GM21360 (cell line): ENCODE data around the gene MITD1.
"Not testable (repeated sequence)": the region's sequence is repeated elsewhere in the genome, so short reads cannot be mapped to it uniquely, and the experiment has no call there.

Source experiments
- ATAC-seq: cut with Tn5 transposase; IDR thresholded peaks from one replicate; pipeline ENCODE4 v1.9.1; 2021; ENCODE audit warnings: mild to moderate bottlenecking, moderate library complexity; ENCODE audit not compliant: unreplicated experiment

Gene MITD1

DNA sequence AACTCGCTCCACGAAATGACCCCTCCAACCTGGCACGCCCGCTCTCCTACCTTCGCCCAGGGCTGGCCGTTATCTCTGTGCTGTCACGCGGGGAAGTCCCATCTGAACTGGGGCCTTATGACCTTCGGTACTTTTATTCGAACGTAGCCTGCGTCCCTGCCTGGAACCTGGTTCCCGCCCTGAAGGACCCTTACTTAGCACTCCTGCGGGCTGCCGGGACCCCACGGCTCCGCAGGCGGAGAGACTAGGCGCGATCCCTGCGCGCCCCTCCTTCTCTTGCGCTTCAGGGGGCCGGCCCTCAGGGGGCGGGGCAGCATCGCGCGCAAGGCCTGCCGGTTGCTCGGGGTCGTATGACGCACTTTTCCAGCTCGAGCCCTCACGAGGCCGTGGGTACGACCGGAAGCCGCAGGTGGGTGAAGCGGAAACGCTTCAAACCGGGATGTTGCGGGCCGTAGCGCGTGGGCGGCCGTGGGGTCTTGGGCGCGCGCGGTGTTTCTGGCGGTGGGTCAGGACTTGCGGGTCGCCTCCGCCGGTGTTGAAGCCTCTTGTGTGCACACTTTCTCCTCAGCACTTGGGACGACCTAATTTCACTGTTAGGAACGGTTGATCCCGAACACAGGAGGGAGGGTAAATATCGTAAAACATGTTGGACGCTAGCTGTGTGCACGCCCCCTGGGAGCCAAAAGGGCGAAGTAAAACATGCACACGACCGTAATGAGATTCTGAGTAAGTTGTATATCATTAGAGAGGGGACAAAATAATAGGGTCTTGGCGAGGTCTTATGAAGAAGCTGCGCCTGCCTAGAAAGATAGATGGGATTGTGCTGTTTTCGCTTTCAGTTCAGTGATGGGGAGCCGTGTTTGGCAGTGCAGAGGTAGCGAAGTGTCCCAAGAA is 26.0 kb downstream of the MITD1 start, which contains the start of the genes LIPT1 and TSGA10:
LIPT1 (plus strand) TSS at position 325 of the 894 bp plus-strand sequence. CDS start 6,991 bp downstream, outside the sequence.
TSGA10 (minus strand) TSS at position 300 of the 894 bp plus-strand sequence. CDS start 45,503 bp downstream, outside the sequence.
- peak; percentile 93 for ATAC-seq

DNA sequence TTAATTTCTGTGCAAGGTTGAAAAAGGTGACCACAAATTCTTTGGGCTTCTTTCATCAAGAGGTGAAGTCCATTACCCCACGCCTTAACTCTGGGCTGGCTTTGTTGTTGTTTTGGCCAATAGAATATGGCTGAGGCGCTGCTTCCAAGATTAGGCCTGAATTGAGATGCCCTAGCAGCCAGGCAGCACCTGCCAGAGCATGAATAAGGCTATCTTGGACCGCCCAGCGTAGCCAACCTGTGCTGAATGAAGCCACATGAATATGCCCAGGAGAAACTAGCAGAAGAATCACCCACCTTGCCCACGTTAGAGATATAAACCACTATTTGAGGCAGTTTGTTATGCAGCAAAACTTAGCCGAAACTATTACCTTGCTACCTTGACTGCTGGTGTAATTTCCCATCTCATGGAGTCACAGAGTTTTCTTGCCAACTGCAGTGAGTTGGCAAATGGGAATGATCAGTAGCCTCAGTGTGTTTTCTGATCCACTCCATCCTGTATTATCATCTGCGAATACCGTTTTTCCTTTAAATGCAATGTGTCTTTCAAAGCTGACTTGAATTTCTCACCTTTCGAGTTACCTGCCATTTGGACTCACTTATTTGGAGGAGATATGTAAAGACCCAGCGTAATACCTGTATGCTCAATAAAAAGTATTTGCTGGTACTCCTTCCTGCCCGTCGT is 26.8 kb downstream of the MITD1 start:
- no peak for ATAC-seq

DNA sequence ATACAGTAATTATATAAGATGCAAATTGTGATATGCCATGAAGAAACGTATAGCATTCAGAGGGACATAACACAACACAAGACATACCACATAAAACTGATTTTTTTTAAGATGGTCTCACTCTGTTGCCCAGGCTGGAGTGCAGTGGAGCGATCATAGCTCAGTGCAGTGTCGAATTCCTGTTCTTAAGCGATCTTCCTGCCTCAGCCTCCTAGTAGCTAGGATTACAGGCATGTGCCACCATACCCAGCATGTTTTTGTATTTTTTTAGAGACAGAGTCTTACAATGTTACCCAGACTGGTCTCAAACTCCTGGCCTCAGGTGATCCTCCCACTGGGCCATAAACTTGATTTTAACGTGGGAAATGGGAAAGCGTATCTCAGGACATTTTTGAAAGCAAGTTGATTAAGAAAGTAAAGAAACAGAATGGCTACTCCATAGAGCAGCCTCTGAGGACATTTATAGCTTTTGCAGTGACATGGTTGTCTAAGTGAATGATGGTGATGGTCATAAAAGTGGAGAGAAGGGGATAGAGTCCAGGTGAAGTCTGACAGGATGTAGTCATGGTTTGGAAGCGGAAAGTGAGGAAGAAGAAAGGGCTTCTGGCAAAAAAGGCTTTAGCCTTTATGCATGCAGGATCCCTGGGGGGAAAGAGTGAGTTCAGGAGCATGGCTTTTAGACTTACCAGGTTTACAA is 28.5 kb downstream of the MITD1 start:
- no peak for ATAC-seq

DNA sequence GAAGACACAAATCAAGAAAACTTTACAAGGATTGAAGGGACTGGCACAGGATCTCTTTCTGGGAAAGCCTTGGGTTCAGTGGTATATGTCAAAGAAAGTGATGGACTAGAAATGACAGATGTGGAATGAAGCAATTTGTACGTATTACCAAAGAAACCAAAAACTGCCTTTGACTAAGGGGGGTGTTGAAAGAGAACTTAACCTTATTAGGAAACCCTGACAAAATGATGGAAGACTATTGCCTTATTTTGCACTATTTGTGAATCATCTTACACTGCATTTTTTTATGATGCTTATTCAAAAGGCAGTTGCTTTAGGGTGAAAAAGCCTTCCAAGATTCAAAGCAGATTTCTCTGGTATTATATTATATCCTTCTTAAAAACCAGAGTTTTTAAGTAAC is 30.2 kb downstream of the MITD1 start:
- no peak for ATAC-seq

DNA sequence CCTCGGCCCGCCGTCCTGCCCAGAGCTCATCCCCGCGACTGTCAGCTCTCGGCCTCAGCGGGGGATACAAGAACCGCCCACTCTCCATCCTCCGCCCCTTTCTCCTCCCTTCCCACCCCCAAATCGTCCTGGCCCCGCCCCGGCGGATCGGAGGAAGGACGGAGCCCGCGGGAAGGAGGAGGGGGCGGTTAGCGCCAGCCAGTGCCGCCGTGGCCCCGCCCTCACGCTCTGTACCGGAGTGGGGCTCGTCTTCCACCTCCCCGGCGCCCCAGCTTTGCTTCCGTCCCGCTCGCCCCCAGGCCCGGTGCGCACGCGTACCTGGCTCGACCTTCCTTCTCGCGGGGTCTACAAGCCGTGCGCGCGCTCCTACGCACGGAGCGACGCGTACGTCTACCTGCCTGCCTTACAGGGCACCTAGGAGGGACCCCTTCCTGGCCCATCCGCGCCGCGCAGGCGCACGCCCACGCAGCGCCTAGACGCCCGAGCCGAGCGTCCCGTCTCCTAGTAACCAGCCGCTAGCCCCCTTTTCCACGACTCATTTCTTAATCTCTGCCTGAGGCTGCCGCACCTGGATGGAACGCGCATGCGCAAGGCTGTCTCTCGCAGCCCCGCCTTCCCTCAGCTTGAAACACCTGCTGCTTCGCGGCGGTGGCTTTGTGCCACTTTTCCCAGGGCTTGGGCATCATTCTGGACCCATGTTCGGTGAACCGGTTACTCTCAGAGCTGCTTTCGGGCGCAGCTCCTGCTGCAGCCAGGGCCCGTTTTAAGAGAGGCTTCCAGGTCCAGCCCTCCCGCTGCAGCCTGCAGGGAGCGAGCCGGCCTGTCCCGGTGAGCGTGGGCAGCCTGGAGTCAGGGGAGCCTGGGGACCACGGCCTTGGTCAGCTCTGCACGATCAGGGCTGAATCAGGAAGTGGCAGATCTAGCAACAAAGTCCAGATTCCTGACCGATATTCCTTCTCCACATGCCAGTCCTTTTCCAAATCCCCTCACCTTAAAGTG is 39.4 kb downstream of the MITD1 start, which contains the start of gene C2orf15:
C2orf15 (plus strand) TSS at position 598 of the 999 bp plus-strand sequence. CDS start 8,852 bp downstream, outside the sequence.
- ATAC-seq: peak; percentile 86

DNA sequence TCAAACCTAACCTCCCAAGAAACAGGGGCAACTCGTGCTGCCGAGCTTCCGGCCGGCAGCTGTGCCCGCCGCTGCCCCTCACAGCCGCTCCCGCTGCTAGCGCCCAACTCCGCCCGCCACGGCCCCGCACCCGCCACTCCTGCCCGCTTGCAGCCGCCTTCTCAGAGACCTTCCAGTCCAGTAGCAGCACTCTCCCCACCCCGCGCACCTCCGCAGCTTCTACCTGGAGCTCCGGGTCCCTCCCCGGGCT is 40.1 kb downstream of the MITD1 start:
- no peak for ATAC-seq

DNA sequence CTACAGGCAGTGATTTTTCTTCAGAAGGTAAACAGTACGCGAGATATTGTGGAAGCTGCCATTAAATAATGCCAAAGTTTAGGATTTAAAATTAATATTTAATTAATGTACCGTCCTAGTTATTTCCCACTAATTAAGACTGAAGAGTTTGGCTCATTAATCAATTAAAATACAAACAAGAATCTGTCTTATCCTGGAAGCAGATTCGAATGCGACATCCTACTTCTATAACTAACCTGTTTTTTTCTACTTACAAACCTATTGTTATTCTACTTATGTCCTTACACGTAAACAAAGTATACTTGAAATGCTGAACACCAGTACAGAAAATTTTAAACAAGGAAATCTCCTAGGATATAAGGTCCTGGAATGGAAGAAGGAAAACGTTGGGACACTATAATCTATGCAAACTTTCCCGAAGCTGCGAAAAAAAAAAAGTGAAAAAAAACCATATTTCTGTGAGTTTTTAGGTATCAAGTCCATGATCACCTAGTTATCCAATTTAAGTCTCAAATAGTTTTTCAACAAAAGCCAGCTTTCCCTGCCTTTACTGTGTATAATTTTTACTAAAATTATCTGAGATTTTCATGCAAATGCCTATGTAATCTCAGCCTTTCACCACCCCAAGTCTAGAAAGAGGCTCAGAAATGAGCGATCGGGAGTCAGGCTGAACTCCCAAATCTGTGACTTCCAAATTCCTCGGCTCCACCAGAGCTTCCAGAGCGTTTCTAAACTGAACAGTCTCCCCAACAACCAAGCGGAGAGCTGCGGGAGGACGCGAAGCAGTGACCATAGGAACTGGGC is 40.6 kb downstream of the MITD1 start:
- ATAC-seq: no peak

DNA sequence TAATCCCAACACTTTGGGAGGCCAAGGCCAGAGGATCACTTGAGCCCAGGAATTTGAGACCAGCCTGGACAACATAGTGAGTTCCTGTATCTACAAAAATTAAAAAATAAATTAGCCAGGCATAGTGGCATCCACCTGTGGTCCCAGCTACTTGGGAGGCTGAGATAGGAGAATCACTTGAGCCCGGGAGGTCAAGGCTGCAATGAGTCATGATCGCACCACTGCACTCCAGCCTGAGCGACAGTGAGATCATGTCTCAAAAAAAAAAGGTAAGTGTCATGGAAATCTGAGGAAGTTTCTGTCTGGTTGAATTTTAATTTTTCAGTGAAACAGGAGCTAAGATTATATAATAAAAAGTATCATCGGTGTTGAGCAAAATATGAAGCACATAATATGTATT is 41.9 kb downstream of the MITD1 start:
- ATAC-seq: no peak

DNA sequence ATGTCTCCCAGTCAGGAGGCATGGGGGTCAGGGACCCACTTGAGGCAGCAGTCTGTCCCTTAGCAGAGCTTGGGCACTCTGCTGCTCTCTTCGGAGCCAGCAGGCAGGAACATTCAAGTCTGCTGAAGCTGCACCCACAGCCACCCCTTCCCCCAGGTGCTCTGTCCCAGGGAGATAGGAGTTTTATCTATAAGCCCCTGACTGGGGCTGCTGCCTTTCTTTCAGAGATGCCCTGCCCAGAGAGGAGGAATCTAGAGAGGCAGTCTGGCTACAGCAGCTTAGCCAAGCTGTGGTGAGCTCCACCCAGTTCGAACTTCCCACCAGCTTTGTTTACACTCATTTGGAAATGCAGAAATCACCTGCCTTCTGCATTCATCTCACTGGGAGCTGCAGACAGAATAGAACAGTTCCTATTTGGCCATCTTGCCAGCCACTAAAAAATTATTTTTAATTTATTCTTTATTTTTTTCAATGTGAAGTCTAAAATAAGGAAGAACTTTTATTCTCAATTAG is 45.8 kb downstream of the MITD1 start:
- ATAC-seq: not testable (repeated sequence)

DNA sequence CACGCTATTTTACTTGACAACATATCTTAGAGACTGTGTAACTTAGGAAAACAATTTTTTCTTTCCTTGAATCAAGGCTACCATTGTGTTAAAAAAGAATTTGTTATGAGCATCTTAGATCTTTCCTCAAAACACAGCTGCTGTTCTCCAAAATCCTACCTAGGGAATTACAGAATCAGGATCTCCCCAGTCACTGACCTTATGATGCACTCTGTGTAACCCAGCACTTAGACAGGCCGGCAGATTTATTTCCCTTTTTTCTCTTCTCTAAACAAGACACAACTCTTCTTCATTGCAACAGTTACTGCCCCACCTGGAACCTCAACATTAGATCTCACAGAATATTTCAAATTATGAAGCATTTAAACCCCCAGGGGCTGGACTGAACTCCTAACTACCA is 52.9 kb downstream of the MITD1 start:
- ATAC-seq: no peak
